Measurements from ENCODE around the gene NOXA1. TPM values are rescaled to one million over a fixed set of nuclear protein-coding genes. Genes with fewer than 3 reads are reported as not detected.

NOXA1 gene
- total and polyA plus RNA-seq, 2 of the 8 experiments (the other 6 are each of a cell fraction or from before 2014, with no cell fraction given): 0.34 to 0.91 TPM

DNA sequence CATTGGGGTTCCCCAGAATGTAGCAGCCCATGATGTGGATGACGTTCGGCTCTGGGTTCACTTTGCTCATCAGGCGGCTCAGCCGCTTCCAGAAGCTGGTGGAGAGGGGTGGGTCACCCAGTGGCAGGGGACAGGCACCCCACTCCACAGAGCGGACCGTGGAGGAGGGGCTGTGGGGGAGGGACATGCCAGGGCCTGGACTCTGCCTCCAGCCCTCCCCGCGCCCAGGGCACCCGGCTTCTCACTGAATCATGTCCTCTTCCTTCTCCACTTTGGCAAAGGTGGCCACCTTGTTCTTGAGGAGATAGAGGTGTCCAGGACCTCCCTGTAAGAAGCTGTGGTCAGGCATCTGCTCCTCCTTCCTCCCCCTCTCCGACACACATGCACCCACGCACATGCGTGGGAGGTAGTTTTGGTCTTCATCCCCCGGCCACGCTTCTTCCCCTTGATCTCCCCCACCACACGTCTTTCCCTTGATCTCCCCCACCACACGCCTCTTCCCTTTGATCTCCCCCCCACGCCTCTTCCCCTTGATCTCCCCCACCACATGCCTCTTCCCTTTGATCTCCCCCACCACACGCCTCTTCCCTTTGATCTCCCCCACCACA lies 26.8 kb downstream of the NOXA1 start:
- TF ChIP-seq CBX8 (IDR thresholded peaks at IDR 0.05; ENCODE audit: borderline replicate concordance, low read depth, low read length): no peak
- TF ChIP-seq TAF1 (IDR thresholded peaks at IDR 0.05; ENCODE audit: low read depth, low read length): no peak
- TF ChIP-seq CEBPB (IDR thresholded peaks at IDR 0.05; ENCODE audit: low read depth, low read length): no peak
- TF ChIP-seq E2F6 (IDR thresholded peaks at IDR 0.05): no peak
- TF ChIP-seq FOSL1 (IDR thresholded peaks at IDR 0.05; ENCODE audit: insufficient read depth, low read depth, low read length): no peak
- TF ChIP-seq PHF8 (conservative IDR thresholded peaks at IDR 0.05; ENCODE audit: low read depth, low read length): no peak
- TF ChIP-seq HDAC6 (IDR thresholded peaks at IDR 0.05; ENCODE audit: low read depth, low read length): no peak
- TF ChIP-seq RXRA (IDR thresholded peaks at IDR 0.05; ENCODE audit: insufficient read depth, low read depth, low read length): no peak
- TF ChIP-seq JUN (IDR thresholded peaks at IDR 0.05; ENCODE audit: low read depth, low read length): no peak
- no peak for TF ChIP-seq TAF7 (optimal IDR thresholded peaks at IDR 0.05; ENCODE audit: borderline replicate concordance, low read depth, low read length)
- FAIRE-seq: no peak

More for the DNA sequence above, 26.8 kb downstream of the NOXA1 start:
- Histone ChIP-seq H2AFZ (ENCODE audit: low read length) (no peak overlapping the region), H4K20me1 (replicated peaks in 1 of 2; ENCODE audit: control insufficient read depth in 1 of 2, insufficient read depth in 2 of 2, low read length in 2 of 2) (peaks cover 0 to 6% of the 10 kb centered on the region in 2 experiments), H3K9ac (replicated peaks in 1 of 4; ENCODE audit: extremely low read depth in 1 of 4, low read depth in 3 of 4, low read length in 3 of 4) (no peak overlapping the region), H3K14ac (ENCODE audit: insufficient read length) (no peak overlapping the region), H4K91ac (replicated peaks; ENCODE audit: insufficient read length, low read length) (no peak overlapping the region), H2BK20ac (ENCODE audit: low read length) (no peak overlapping the region), H3K18ac (ENCODE audit: extremely low read depth, low read length) (no peak overlapping the region), H3K9me3 (ENCODE audit: insufficient read depth in 2 of 2, low read depth in 1 of 2, low read length in 1 of 2) (no peaks in the 10 kb centered on the region), H3K79me1 (ENCODE audit: low read depth, low read length) (no peaks in the 10 kb centered on the region), H3K4me1 (replicated peaks in 1 of 4; ENCODE audit: control insufficient read depth in 3 of 4, insufficient read depth in 4 of 4, low read length in 3 of 4) (peaks cover 0 to 13% (median 11%) of the 10 kb centered on the region in 4 experiments; a peak in 5 of 7 replicates), H2BK5ac (ENCODE audit: low read depth, low read length) (no peak overlapping the region), H3K4me2 (ENCODE audit: insufficient read depth in 1 of 2, low read depth in 2 of 2, low read length in 2 of 2) (no peak overlapping the region), H2BK15ac (ENCODE audit: low read length) (no peak overlapping the region), H2AK5ac (ENCODE audit: low read depth, low read length) (no peak overlapping the region), H3K23me2 (ENCODE audit: low read depth, low read length) (peaks cover 7% of the 10 kb centered on the region; the same call in 1 of the 2 replicates), H3K4me3 (ENCODE audit: extremely low read depth in 1 of 4, insufficient read depth in 2 of 4, low read depth in 3 of 4, low read length in 4 of 4) (no peak overlapping the region), H3K27ac (ENCODE audit: low read depth, low read length) (no peak overlapping the region), H3K56ac (replicated peaks; ENCODE audit: insufficient read length, low read depth, low read length) (no peak overlapping the region), H3K36me3 (ENCODE audit: control insufficient read depth in 2 of 4, insufficient read depth in 4 of 4, low read length in 3 of 4) (peaks cover 0 to 9% (median 3%) of the 10 kb centered on the region in 4 experiments; a peak in 3 of 8 replicates), H4K5ac (ENCODE audit: insufficient read length, low read depth, low read length) (no peak overlapping the region), H4K8ac (ENCODE audit: extremely low read depth, insufficient read depth, low read length) (no peak overlapping the region), H3K23ac (ENCODE audit: insufficient read length) (no peak overlapping the region), H3K4ac (replicated peaks; ENCODE audit: insufficient read length, low read depth, low read length) (no peak overlapping the region), H3K79me2 (ENCODE audit: control insufficient read depth in 1 of 2, insufficient read depth in 2 of 2, low read length in 2 of 2) (no peaks in the 10 kb centered on the region), H2BK12ac (ENCODE audit: low read depth, low read length) (no peak overlapping the region), H3K27me3 (replicated peaks in 1 of 4; ENCODE audit: control insufficient read depth in 3 of 4, extremely low read depth in 1 of 4, insufficient read depth in 3 of 4, low read length in 3 of 4) (no peaks in the 10 kb centered on the region; a peak in 1 of 7 replicates), H2BK120ac (replicated peaks; ENCODE audit: low read depth, low read length) (no peak overlapping the region)
- ChIA-PET POLR2A (ENCODE audit: partially characterized antibody) (interaction anchor here (0.6 kb wide), 1 partner anchor 9 kb away, joined by 3 read pairs; the partner anchor contains the start of gene ENTPD8), CTCF (ENCODE audit: partially characterized antibody) (no interaction called here)
- 91% methylated on average over 12 of the region's 18 CpGs; no CpG with 5 or more reads in 1 of the 2 experiments for WGBS, 2 experiments (ENCODE audit: extremely low coverage in 1 of 2, insufficient coverage in 1 of 2, insufficient read length in 1 of 2, insufficient replicate concordance in 2 of 2, low coverage in 1 of 2, low lambda C conversion rate in 2 of 2, missing lambda C conversion rate in 1 of 2)
- DNase-seq (ENCODE audit: low read depth in 1 of 2, low spot score in 2 of 2): no peak
